T-helper 1 cell treated with Interleukin-12 subunit alpha and Interleukin-12 subunit beta and Interleukin-4 antibody, amounts not matched to agents 30 μg/mL and 1 μg/mL, for 36 hours (primary cell): ENCODE results near the gene ASGR2.
"Not testable (repeated sequence)": the region's sequence is repeated elsewhere in the genome, so short reads cannot be mapped to it uniquely, and the experiment has no call there.

ENCODE experiments used
- H3K27ac Mint-ChIP-seq: one replicate; pipeline ENCODE4 v1.8.0; 2021; ENCODE audit warnings: mild to moderate bottlenecking, mixed read lengths
- H3K27me3 Mint-ChIP-seq: one replicate; pipeline ENCODE4 v1.8.0; 2021; ENCODE audit warnings: low read depth, mixed read lengths
- H3K36me3 Mint-ChIP-seq: one replicate; pipeline ENCODE4 v1.8.0; 2021; ENCODE audit warnings: low read depth, mixed read lengths
- H3K4me1 Mint-ChIP-seq: one replicate; pipeline ENCODE4 v1.8.0; 2021; ENCODE audit warnings: low read depth, mixed read lengths
- H3K4me3 Mint-ChIP-seq: one replicate; pipeline ENCODE4 v1.8.0; 2021; ENCODE audit warnings: mild to moderate bottlenecking, moderate library complexity, mixed read lengths
- H3K9me3 Mint-ChIP-seq: one replicate; pipeline ENCODE4 v1.8.0; 2021; ENCODE audit warnings: mixed read lengths

ASGR2 gene

DNA sequence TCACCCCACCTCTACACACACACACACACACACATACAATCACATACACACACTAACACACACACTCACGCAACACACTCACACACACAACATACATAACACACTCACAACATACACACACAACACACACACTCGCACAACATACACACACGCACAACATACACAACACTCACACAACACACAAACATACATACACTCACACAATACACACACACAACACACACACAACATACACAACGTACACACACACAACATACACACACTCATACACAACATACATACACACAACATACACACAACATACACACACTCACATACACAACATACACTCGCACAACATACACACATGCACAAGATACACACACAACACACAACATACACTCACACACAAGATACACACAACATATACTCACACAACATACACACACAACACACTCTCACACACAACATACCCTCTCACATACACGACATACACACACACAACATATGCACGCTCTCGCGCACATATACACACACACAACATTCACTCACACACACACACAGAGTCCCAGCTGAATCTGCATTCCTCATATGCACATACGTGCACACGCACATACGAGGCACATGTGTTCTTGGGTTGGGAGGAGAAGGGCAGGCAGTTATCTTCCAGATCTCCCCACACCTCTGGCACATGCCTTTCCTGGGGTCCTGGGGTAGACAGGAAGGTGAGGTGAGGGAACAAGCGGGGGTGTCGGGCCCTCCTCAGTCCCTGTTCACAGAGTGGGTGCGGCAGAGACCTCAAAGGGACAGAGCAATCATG, 1.1 kb downstream of the ASGR2 start:
- Mint-ChIP-seq H3K27me3 (peaks cover 4% of the 10 kb centered on the region), H3K9me3 (no peaks in the 10 kb centered on the region), H3K4me1 (peaks cover 6% of the 10 kb centered on the region), H3K36me3 (no peaks in the 10 kb centered on the region), H3K4me3 (no peak overlapping the region), H3K27ac (no peak overlapping the region)

DNA sequence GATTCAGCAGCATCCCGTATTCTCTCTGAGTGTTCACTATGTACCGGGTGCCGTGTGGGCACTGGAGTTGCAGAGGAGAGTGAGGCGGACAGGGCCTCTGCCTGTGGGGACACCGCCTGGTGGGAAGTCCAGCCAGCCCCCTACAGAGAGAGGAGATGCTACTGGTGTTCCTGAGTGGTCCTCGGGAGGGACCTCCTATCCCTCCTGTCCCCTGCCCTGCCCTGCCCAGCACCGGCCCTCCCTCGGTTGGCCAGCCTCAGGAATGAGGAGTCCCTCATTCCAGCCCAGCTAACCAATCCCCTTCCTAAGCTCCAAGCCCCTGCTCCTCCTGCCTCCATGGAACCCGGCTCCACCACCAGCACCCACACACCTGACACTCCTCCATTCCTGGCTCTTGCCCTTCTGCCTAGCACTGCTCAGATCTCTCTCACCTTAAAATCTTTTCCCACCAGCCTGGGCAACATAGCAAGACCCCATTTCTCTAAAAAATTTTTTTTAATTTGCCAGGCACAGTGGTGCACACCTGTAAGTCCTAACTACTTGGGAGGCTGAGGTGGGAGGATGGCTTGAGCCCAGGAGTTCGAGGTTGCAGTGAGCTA, 2.0 kb downstream of the ASGR2 start:
- no peak overlapping the region for H3K4me3 Mint-ChIP-seq
- no peak overlapping the region for H3K27ac Mint-ChIP-seq
- H3K36me3 Mint-ChIP-seq, result no peaks in the 10 kb centered on the region
- H3K27me3 Mint-ChIP-seq, result peaks cover 4% of the 10 kb centered on the region
- no peaks in the 10 kb centered on the region for H3K9me3 Mint-ChIP-seq
- peaks cover 6% of the 10 kb centered on the region for H3K4me1 Mint-ChIP-seq

DNA sequence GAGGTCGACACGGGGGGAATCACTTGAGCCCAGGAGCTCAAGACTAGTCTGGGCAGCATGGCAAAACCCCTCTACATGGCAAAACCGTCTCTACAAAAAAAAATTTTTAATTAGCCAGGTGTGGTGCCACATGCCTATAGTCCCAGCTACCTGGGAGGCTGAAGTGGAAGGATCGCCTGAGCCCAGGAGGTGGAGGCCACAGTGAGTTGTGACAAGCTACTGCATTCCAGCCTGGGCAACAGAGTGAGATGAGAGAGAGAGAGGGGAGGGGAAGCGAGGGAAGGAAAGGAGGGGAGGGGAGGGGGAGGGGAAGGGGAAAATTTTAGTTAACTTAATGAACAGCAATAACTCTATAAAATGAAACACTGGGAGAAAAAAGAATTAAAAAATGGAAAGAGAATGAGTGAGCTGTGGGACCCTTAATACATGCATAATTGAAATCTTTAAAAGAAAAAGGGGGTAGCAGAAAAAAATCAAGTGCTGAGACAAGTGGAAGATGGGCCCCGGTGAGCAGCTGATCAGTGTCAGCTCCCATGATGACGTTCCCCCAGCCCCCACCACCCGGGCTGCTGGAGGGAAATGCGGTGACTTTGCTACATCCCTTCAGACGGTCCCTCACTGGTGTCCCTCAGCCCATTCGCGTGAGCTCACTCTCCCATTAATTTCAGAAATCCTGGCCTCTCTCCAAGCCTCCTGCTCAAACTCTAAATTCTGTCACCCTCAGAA, 2.7 kb downstream of the ASGR2 start:
- Mint-ChIP-seq H3K27me3 (no peaks in the 10 kb centered on the region), H3K27ac (no peak overlapping the region), H3K4me3 (no peak overlapping the region), H3K36me3 (no peaks in the 10 kb centered on the region), H3K4me1 (peaks cover 6% of the 10 kb centered on the region), H3K9me3 (no peaks in the 10 kb centered on the region)

DNA sequence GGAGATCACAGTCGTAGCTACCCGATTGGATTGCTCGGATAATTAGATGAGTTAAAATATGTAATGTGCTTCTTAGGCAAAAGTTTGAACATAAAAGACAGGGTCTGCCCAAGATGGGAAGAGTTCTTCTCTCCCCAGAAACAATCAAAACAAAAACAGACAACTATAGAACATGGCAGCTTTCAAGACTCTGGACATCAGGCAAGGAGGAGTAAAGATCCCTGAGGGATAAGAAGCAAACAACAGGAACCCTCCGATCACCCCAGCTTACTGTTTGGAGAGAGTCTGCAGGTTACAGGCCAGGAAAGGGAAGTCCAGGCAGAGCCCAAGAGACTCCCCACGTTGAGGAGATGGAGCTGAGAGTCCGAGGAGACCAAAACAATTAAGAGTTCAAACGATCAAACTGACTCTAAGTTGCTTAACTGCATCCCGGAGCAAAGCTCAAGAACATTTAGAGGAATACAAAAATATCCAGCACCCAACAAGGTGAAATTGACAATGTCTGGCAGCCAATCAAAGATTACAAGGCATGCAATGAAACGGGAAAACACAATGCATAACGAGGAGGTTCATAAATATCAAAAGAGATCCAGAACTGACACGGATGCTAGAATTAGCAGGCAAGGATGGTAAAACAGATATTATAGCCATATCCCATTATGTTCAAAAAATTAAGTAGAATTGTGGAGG, 3.9 kb downstream of the ASGR2 start:
- no peak overlapping the region for H3K4me3 Mint-ChIP-seq
- H3K27ac Mint-ChIP-seq, result no peak overlapping the region
- no peaks in the 10 kb centered on the region for H3K36me3 Mint-ChIP-seq
- no peaks in the 10 kb centered on the region for H3K27me3 Mint-ChIP-seq
- peaks cover 6% of the 10 kb centered on the region for H3K4me1 Mint-ChIP-seq
- no peaks in the 10 kb centered on the region for H3K9me3 Mint-ChIP-seq

DNA sequence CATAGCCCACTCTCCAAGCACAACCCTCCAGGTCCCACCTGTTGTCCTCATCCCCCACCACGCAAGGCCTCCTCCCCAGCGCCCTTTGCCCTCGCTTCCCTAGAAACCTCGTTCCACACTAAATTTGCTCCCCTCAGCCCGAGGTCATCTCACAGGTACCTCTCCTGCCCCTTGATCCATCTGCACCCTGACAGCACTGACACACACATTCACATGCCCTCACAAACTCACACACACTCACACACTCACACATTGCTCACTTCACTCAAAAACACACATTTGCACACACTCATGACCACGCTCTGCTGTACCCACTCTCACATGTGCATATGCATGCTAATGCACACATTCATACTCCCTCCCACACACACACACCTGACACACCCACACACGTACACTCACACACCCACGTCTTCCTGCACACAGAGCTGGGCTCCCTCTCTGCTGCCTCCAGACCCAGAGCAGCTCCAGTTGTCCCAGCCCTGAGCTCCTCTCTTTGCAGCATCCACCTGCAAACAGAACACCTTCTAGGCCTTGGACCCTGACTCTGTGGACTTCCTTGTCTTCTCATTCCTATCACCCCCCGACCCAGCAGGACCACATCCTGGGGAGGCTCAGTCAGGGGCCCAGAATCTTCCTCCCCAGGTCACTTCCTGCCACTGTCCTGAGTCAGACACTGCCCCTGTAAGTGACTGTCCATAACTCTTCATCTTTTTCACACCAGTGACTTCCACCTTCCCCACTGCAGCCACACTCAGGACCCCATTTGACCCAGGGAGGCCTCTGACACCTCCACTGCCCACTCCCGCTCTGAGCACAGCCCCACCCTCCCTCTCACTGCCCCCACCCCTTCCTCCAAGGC, 4.9 kb downstream of the ASGR2 start:
- Mint-ChIP-seq H3K4me3 (no peak overlapping the region), H3K4me1 (peaks cover 6% of the 10 kb centered on the region), H3K27ac (no peak overlapping the region), H3K27me3 (no peaks in the 10 kb centered on the region), H3K9me3 (no peaks in the 10 kb centered on the region), H3K36me3 (no peaks in the 10 kb centered on the region)

DNA sequence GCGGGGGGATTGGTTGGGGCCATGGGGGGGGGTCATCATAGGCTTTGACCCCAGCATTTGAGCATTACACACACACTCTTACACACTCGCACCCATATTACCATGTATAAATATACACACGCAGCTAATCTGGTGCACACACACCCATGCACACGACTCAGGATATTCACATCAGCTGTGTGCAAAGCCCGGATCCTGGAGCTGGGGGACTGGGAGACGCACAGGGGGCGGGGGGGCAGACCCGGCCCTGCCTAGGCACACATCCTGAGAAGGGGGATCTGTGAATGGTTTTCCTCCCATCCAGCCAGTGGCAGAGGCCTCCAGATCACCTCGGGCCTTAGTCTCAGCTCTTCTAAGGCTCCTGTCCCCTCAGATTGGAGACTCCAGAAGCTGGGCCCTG, 5.6 kb downstream of the ASGR2 start:
- H3K27ac Mint-ChIP-seq, result no peak overlapping the region
- no peaks in the 10 kb centered on the region for H3K27me3 Mint-ChIP-seq

DNA sequence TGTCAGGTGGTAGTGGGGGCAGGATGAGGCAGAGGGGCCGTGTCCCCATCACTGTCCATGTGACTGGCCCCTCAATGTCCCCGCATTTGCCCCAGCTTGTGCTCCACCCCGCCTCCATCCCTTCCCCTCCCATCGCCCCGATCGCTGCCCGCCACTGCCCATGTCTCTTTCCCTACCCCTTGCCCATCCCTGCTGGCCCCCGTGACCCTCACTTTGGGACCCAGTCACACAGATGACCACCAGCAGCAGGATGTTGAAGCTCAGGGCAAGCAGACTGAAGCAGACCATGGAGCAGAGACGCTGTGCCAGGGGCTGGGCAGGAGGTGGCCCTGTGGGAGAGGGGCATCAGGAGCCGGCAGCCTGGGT, 6.1 kb downstream of the ASGR2 start:
- Mint-ChIP-seq H3K9me3 (no peaks in the 10 kb centered on the region), H3K36me3 (no peaks in the 10 kb centered on the region), H3K4me1 (peaks cover 6% of the 10 kb centered on the region), H3K4me3 (no peak overlapping the region), H3K27me3 (peaks cover under 1% of the 10 kb centered on the region), H3K27ac (no peak overlapping the region)

More for the DNA sequence above, 5.6 kb downstream of the ASGR2 start:
- no peaks in the 10 kb centered on the region for H3K9me3 Mint-ChIP-seq
- H3K4me3 Mint-ChIP-seq, result no peak overlapping the region
- H3K36me3 Mint-ChIP-seq, result no peaks in the 10 kb centered on the region
- H3K4me1 Mint-ChIP-seq, result peaks cover 6% of the 10 kb centered on the region

DNA sequence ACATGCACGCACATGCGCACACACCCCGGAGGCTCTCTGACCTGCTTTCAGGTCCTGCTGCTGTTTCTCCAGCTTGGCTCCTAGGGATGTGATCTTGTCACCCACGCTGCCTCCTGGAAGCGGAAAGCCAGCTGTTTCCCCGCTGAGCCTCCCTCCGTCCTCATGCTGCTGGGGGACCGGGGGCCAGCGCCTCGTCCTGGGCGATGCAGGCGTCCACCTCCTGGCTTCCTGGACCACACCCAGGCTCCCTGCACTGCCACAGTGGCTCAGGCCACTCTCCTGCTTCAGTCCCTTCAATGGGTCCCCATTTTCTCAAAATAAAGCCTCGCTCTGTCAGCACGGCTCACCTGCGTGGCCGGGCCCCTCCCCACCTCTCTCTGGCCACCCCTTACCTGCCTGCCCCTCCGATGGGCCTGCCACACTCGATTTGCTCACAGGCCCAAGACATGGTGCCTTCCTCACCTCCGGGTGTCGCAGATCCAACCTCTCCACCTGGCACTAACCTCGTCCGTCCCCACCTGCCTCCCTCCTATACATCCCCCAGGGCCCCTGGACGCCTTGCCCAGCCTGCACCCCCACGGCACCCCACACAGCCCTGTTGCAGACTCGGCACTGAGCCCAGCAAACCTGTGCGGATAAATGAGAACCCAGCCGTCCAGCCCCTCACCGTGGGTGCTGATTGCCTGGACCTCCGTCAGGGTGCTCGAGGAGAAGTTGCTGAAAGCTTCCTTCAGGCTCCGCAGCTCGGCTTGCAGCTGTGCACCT, 6.6 kb downstream of the ASGR2 start:
- H3K4me3 Mint-ChIP-seq, result no peak overlapping the region
- no peak overlapping the region for H3K27ac Mint-ChIP-seq
- H3K27me3 Mint-ChIP-seq, result peaks cover 4% of the 10 kb centered on the region
- peaks cover 6% of the 10 kb centered on the region for H3K4me1 Mint-ChIP-seq
- no peaks in the 10 kb centered on the region for H3K9me3 Mint-ChIP-seq
- H3K36me3 Mint-ChIP-seq, result no peaks in the 10 kb centered on the region

DNA sequence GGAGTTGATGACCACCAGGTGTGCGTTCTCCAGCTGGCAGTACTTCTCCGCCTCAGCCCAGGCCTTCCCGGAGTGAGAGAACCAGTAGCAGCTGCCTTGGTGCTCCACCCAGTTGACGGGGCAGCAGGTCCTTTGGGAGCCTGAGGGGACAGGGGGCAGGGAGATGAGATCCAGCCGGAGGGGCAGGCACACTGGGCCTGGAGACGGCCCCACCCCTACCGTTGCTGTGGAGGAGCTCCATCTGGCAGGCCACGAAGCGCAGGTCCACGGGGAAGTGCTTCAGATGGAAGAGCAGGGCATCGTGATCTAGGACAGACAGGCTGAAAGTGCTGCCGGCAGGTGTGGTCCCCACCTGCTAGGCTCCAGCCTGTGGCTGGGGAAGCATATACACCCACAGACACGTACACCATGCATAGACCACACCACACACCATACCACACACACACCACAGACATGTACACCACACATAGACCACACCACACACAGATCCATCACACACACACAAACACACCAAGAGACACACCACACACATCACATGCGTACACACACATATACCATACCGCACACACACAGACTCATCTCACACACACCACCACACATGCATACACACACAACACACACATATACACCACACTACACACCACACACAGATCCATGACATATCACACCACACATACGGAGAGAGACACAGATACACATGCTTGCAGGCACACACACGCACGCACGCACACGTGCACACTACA, 7.4 kb downstream of the ASGR2 start:
- Mint-ChIP-seq H3K27me3 (peaks cover 10% of the 10 kb centered on the region), H3K9me3 (no peaks in the 10 kb centered on the region), H3K4me1 (peaks cover 6% of the 10 kb centered on the region), H3K36me3 (no peaks in the 10 kb centered on the region), H3K4me3 (no peak overlapping the region), H3K27ac (no peak overlapping the region)

DNA sequence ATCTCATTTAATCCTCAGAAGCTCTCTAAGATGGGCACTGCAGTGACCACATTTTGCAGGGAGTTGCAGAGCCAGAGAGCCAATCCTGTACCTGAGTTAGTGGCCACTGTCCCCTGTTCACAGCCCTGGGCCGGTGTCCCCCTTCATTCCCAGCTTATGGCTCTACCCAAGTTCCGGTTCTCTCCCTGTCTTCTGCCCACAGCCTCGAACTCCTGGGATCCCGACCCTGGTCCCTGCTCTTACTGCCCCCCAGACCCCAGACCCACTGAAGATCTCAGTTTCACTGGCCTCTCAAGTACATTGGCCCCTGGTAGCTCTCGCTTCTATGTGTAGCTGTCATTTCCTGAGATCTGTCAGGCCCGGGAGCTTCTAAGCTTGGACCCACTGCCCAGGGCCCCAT, 12.2 kb downstream of the ASGR2 start:
- H3K4me1 Mint-ChIP-seq, result no peaks in the 10 kb centered on the region
- H3K36me3 Mint-ChIP-seq, result no peaks in the 10 kb centered on the region
- no peaks in the 10 kb centered on the region for H3K9me3 Mint-ChIP-seq
- no peak overlapping the region for H3K4me3 Mint-ChIP-seq
- no peak overlapping the region for H3K27ac Mint-ChIP-seq
- H3K27me3 Mint-ChIP-seq, result peaks cover 16% of the 10 kb centered on the region

DNA sequence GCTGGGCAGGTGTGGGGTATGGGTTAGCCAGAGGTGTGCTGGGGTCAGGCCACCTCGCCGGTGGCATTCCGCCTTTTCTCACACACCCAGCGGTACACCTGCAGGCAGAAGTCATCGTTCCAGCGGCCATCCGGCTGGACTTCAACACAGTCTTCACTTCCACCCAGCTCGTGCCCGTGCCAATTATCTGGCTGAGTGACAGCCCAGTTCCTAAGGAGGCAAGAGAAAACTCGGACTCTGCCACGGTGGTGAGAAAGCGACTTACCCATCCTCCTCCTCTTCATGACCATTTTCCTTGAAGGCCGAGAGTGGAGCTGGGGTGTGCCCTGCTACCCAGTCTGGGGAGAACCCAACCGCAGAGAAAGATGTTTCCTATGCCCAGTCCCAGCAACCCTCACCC, 13.1 kb downstream of the ASGR2 start:
- no peaks in the 10 kb centered on the region for H3K9me3 Mint-ChIP-seq
- H3K4me3 Mint-ChIP-seq, result no peak overlapping the region
- H3K36me3 Mint-ChIP-seq, result no peaks in the 10 kb centered on the region
- H3K4me1 Mint-ChIP-seq, result no peaks in the 10 kb centered on the region
- H3K27me3 Mint-ChIP-seq, result peaks cover 16% of the 10 kb centered on the region
- H3K27ac Mint-ChIP-seq, result no peak overlapping the region

DNA sequence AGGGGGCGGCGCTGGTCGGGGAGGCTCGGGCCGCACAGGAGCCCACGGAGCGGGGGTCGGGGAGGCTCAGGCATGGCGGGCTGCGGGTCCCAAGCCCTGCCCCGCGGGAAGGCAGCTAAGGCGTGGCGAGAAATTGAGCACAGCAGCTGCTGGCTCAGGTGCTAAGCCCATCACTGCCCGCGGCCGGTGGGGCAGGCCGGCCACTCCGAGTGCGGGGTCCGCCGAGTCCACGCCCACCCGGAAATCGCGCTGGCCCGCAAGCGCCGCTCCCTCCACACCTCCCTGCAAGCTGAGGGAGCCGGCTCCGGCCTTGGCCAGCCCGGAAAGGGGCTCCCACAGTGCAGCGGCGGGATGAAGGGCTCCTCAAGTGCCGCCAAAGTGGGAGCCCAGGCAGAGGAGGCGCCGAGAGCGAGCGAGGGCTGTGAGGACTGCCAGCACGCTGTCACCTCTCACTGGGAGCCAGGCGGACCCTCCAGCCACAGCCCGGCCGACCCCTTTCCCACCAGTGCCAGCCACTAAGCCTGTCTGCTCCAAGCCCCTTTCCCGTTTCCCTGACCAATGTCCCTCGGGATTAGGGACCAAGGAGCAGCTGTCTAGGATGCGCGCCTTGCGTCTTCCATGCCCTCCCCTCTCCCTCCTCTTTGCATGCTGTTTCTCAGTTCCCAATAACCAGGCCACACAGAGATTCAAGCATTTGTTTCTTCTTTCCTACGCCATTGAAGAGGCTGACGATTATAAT, 13.8 kb downstream of the ASGR2 start:
- H3K4me1 Mint-ChIP-seq, H3K27ac Mint-ChIP-seq, H3K9me3 Mint-ChIP-seq, H3K36me3 Mint-ChIP-seq, H3K4me3 Mint-ChIP-seq: not testable (repeated sequence)
- H3K27me3 Mint-ChIP-seq, result peaks cover 16% of the 10 kb centered on the region
